ENCODE measurements around the gene DRP2.
"Not testable (repeated sequence)": the region's sequence is repeated elsewhere in the genome, so short reads cannot be mapped to it uniquely, and the experiment has no call there.

The DRP2 gene

GRCh38 chrX:101219116-101219863 is at the start of gene DRP2:
DRP2 (plus strand) TSS chrX:101219786; CDS start chrX:101231648, 11,862 bp downstream.
- no peak for TF ChIP-seq CTCF (IDR thresholded peaks at IDR 0.05; ENCODE audit: insufficient read depth, low read depth, low read length, missing control alignments)
- H3K4me3 ChIP-seq (ENCODE audit: low read depth, low read length) = no peak within 1 kb of the TSS
- DNase-seq (ENCODE audit: low read depth) = no peak

GRCh38 chrX:101171883-101172400 is 47.6 kb upstream of the DRP2 start:
- no peak overlapping the region for H3K4me3 ChIP-seq (ENCODE audit: low read depth, low read length)
- no peak for DNase-seq (ENCODE audit: low read depth)
- TF ChIP-seq CTCF (IDR thresholded peaks at IDR 0.05; ENCODE audit: insufficient read depth, low read depth, low read length, missing control alignments) = no peak

- no peak for DNase-seq (ENCODE audit: low read depth)
- no peak overlapping the region for H3K4me3 ChIP-seq (ENCODE audit: low read depth, low read length)
- TF ChIP-seq CTCF (IDR thresholded peaks at IDR 0.05; ENCODE audit: insufficient read depth, low read depth, low read length, missing control alignments) = no peak
Measured at GRCh38 chrX:101176439-101176838, 43.1 kb upstream of the DRP2 start.

- not testable (repeated sequence) for DNase-seq (ENCODE audit: low read depth); H3K4me3 ChIP-seq (ENCODE audit: low read depth, low read length)
Measured at GRCh38 chrX:101184876-101185275, 34.7 kb upstream of the DRP2 start.

- DNase-seq (ENCODE audit: low read depth); H3K4me3 ChIP-seq (ENCODE audit: low read depth, low read length): not testable (repeated sequence)
Measured at GRCh38 chrX:101187961-101188360, 31.6 kb upstream of the DRP2 start.

GRCh38 chrX:101190736-101191135 is 28.9 kb upstream of the DRP2 start:
- DNase-seq (ENCODE audit: low read depth) = no peak
- TF ChIP-seq CTCF (IDR thresholded peaks at IDR 0.05; ENCODE audit: insufficient read depth, low read depth, low read length, missing control alignments) = no peak
- H3K4me3 ChIP-seq (ENCODE audit: low read depth, low read length) = no peak overlapping the region

GRCh38 chrX:101191217-101191750 is 28.3 kb upstream of the DRP2 start:
- TF ChIP-seq CTCF (IDR thresholded peaks at IDR 0.05; ENCODE audit: insufficient read depth, low read depth, low read length, missing control alignments) = no peak
- H3K4me3 ChIP-seq (ENCODE audit: low read depth, low read length) = no peak overlapping the region
- no peak for DNase-seq (ENCODE audit: low read depth)
